ENCODE results near the gene MALT1. TPM values are rescaled to one million over a fixed set of nuclear protein-coding genes. Genes with fewer than 3 reads are reported as not detected.
A peak's percentile ranks its signal among the peaks of the same experiment; 100 is the strongest.

MALT1 gene
- total RNA-seq, 1 donor from 2014 or later, result 27.5 TPM

- no peak for DNase-seq (ENCODE audit: low spot score)
Observed at GRCh38 chr18:58733866-58734265, 62.6 kb downstream of the MALT1 start.

- DNase-seq (ENCODE audit: low spot score), result no peak
Observed at GRCh38 chr18:58738322-58738721, 67.1 kb downstream of the MALT1 start.

- no peak for DNase-seq (ENCODE audit: low spot score)
Observed at GRCh38 chr18:58745914-58746313, 74.6 kb downstream of the MALT1 start.

GRCh38 chr18:58748899-58749595, 77.8 kb downstream of the MALT1 start:
- DNase-seq (ENCODE audit: low spot score), result no peak

- no peak for DNase-seq (ENCODE audit: low spot score)
Observed at GRCh38 chr18:58753976-58754375, 82.7 kb downstream of the MALT1 start.

GRCh38 chr18:58754544-58755068, 83.3 kb downstream of the MALT1 start:
- DNase-seq (ENCODE audit: low spot score), result no peak

- no peak for DNase-seq (ENCODE audit: low spot score)
Observed at GRCh38 chr18:58755304-58756010, 84.2 kb downstream of the MALT1 start.

GRCh38 chr18:58756148-58756547, 84.9 kb downstream of the MALT1 start:
- DNase-seq (ENCODE audit: low spot score), result no peak

- DNase-seq (ENCODE audit: low spot score), result peak; percentile 25
Observed at GRCh38 chr18:58756596-58757240, 85.5 kb downstream of the MALT1 start.

GRCh38 chr18:58757351-58757750, 86.1 kb downstream of the MALT1 start:
- DNase-seq (ENCODE audit: low spot score), result peak; percentile 29

- DNase-seq (ENCODE audit: low spot score), result peak; percentile 14
Observed at GRCh38 chr18:58758046-58758445, 86.8 kb downstream of the MALT1 start.

- peak; percentile 28 for DNase-seq (ENCODE audit: low spot score)
Observed at GRCh38 chr18:58758606-58759005, 87.3 kb downstream of the MALT1 start.

- DNase-seq (ENCODE audit: low spot score), result peak; percentile 19
Observed at GRCh38 chr18:58761241-58761969, 90.1 kb downstream of the MALT1 start.

- peak; percentile 40 for DNase-seq (ENCODE audit: low spot score)
Observed at GRCh38 chr18:58761970-58762780, 90.9 kb downstream of the MALT1 start.

GRCh38 chr18:58762781-58763171, 91.5 kb downstream of the MALT1 start:
- peak; percentile 38 for DNase-seq (ENCODE audit: low spot score)

- DNase-seq (ENCODE audit: low spot score), result peak; percentile 3
Observed at GRCh38 chr18:58766164-58766563, 94.9 kb downstream of the MALT1 start.

- DNase-seq (ENCODE audit: low spot score), result no peak
Observed at GRCh38 chr18:58766946-58767345, 95.7 kb downstream of the MALT1 start.

GRCh38 chr18:58768293-58768974, 97.2 kb downstream of the MALT1 start:
- peak; percentile 76 for DNase-seq (ENCODE audit: low spot score)

GRCh38 chr18:58769321-58769720, 98.1 kb downstream of the MALT1 start:
- no peak for DNase-seq (ENCODE audit: low spot score)

- DNase-seq (ENCODE audit: low spot score), result no peak
Observed at GRCh38 chr18:58770601-58771000, 99.3 kb downstream of the MALT1 start.
